WTC11 (cell line): ENCODE data around the gene IQCB1. TPM values are rescaled to one million over a fixed set of nuclear protein-coding genes. Genes with fewer than 3 reads are reported as not detected.
A peak's percentile ranks its signal among the peaks of the same experiment; 100 is the strongest.
"Not testable (repeated sequence)": the region's sequence is repeated elsewhere in the genome, so short reads cannot be mapped to it uniquely, and the experiment has no call there.

ENCODE experiments used
- ATAC-seq: fragments of 200-7000 bp; cut with Tn5 transposase; 2 replicates; pipeline ENCODE4 v1.10.0; 2021; ENCODE audit warnings: mild to moderate bottlenecking, moderate library complexity
- CTCF ChIA-PET: fragments of 300-600 bp; sonication (Branson Sonifier 250); formaldehyde crosslinking; loops from one replicate; lab custom pipeline; 2021; ENCODE audit warnings: antibody characterized with exemption; lab: Charles Lee
- POLR2A ChIA-PET: fragments of 350-600 bp; sonication (Branson Sonifier 250); formaldehyde crosslinking; loops from one replicate; lab custom pipeline; 2021; ENCODE audit warnings: antibody characterized with exemption; lab: Charles Lee
- DNase-seq: peaks from one replicate; pipeline ENCODE4 v3.0.0; 2021; ENCODE audit warnings: low spot score
- H3K27ac Mint-ChIP-seq: 2 replicates; pipeline ENCODE4 v1.8.0; 2021; ENCODE audit warnings: mixed read lengths
- H3K27me3 Mint-ChIP-seq: 2 replicates; pipeline ENCODE4 v1.8.0; 2021; ENCODE audit warnings: low read depth, mild to moderate bottlenecking, moderate library complexity, mixed read lengths
- H3K36me3 Mint-ChIP-seq: 2 replicates; pipeline ENCODE4 v1.8.0; 2021; ENCODE audit warnings: mixed read lengths
- H3K4me1 Mint-ChIP-seq: 2 replicates; pipeline ENCODE4 v1.8.0; 2022; ENCODE audit warnings: mixed read lengths
- H3K4me3 Mint-ChIP-seq: 2 replicates; pipeline ENCODE4 v1.8.0; 2021; ENCODE audit warnings: mild to moderate bottlenecking, moderate library complexity, mixed read lengths
- H3K9me3 Mint-ChIP-seq: 2 replicates; pipeline ENCODE4 v1.8.0; 2021; ENCODE audit warnings: mixed read lengths
- CTCF ChIP-seq: fragments of 200-600 bp; IDR thresholded peaks from 2 replicates; pipeline ENCODE4 v1.8.0; 2022; ENCODE audit warnings: antibody characterized with exemption
- E2F4 ChIP-seq: sonication (generic); formaldehyde crosslinking; IDR thresholded peaks from 2 replicates; pipeline ENCODE4 v1.8.1; 2022; ENCODE audit warnings: low read depth, mild to moderate bottlenecking, moderate library complexity, missing genetic modification reagents, borderline replicate concordance
- HMGXB4 ChIP-seq: sonication (generic); formaldehyde crosslinking; IDR thresholded peaks from 2 replicates; pipeline ENCODE4 v1.8.1; 2023; ENCODE audit warnings: mild to moderate bottlenecking, moderate library complexity, missing genetic modification reagents
- NFYB ChIP-seq: sonication (generic); formaldehyde crosslinking; conservative IDR thresholded peaks from 2 replicates; pipeline ENCODE4 v1.8.0; 2022; ENCODE audit warnings: low read depth, missing genetic modification reagents
- PRDM15 ChIP-seq: sonication (generic); formaldehyde crosslinking; IDR thresholded peaks from 2 replicates; pipeline ENCODE4 v1.8.0; 2022; ENCODE audit warnings: missing genetic modification reagents
- PRRX2 ChIP-seq: fragments of 250-450 bp; sonication (Bioruptor Pico); IDR thresholded peaks from 2 replicates; pipeline ENCODE4 v1.8.0; 2021; ENCODE audit warnings: mild to moderate bottlenecking
- ZBTB43 ChIP-seq: sonication (generic); formaldehyde crosslinking; IDR thresholded peaks from 2 replicates; pipeline ENCODE4 v1.8.1; 2023; ENCODE audit warnings: mild to moderate bottlenecking, missing genetic modification reagents
- ZNF219 ChIP-seq: sonication (generic); formaldehyde crosslinking; IDR thresholded peaks from 2 replicates; pipeline ENCODE4 v1.8.0; 2023; ENCODE audit warnings: missing genetic modification reagents, mild to moderate bottlenecking, borderline replicate concordance
- total RNA-seq: library from RNA; stranded (reverse); gene quantifications from 3 replicates; pipeline ENCODE4 v1.2.3, GENCODE V29; 2021

The IQCB1 gene
- total RNA-seq, 1 experiment from 2014 or later: 30.2 TPM

GRCh38 chr3:121863801-121864200 is 28.9 kb upstream of the IQCB1 start (continued):
- TF ChIP-seq ZBTB43 (CRISPR knock-in tag): no peak

GRCh38 chr3:121863247-121863646 is 28.4 kb upstream of the IQCB1 start:
- DNase-seq, ATAC-seq, H3K4me3 Mint-ChIP-seq, POLR2A ChIA-PET, H3K27me3 Mint-ChIP-seq, CTCF ChIA-PET, H3K4me1 Mint-ChIP-seq, H3K27ac Mint-ChIP-seq: not testable (repeated sequence)
- Mint-ChIP-seq H3K36me3 (peaks cover 34% of the 10 kb centered on the region), H3K9me3 (peaks cover 27% of the 10 kb centered on the region)

GRCh38 chr3:121857778-121858177 is 22.9 kb upstream of the IQCB1 start:
- H3K27ac Mint-ChIP-seq, H3K4me3 Mint-ChIP-seq, CTCF ChIA-PET, H3K27me3 Mint-ChIP-seq, H3K4me1 Mint-ChIP-seq, DNase-seq, ATAC-seq: not testable (repeated sequence)
- H3K36me3 Mint-ChIP-seq: peaks cover 23% of the 10 kb centered on the region
- H3K9me3 Mint-ChIP-seq: peaks cover 12% of the 10 kb centered on the region
- POLR2A ChIA-PET: interaction anchor here (0.6 kb wide), 1 partner anchor 52 kb away, joined by 4 read pairs; no protein-coding TSS in a partner anchor

GRCh38 chr3:121855555-121855954 is 20.7 kb upstream of the IQCB1 start:
- peaks cover 4% of the 10 kb centered on the region; the same call in 1 of the 2 replicates for H3K4me1 Mint-ChIP-seq
- CTCF ChIA-PET: no interaction called here

GRCh38 chr3:121852256-121852655 is 17.4 kb upstream of the IQCB1 start:
- CTCF ChIA-PET: no interaction called here
- no peaks in the 10 kb centered on the region for H3K9me3 Mint-ChIP-seq
- no peak for DNase-seq
- H3K4me1 Mint-ChIP-seq: peaks cover 7% of the 10 kb centered on the region
- H3K27ac Mint-ChIP-seq: no peak overlapping the region
- POLR2A ChIA-PET: no interaction called here
- peaks cover 3% of the 10 kb centered on the region; the same call in 1 of the 2 replicates for H3K36me3 Mint-ChIP-seq
- no peak overlapping the region for H3K4me3 Mint-ChIP-seq
- H3K27me3 Mint-ChIP-seq: no peaks in the 10 kb centered on the region
- ATAC-seq: no peak
- no peak for TF ChIP-seq PRRX2 (CRISPR knock-in tag)
- no peak for TF ChIP-seq HMGXB4 (CRISPR knock-in tag)
- no peak for TF ChIP-seq ZNF219 (CRISPR knock-in tag)
- TF ChIP-seq E2F4: no peak
- TF ChIP-seq NFYB: no peak
- TF ChIP-seq PRDM15: no peak

More at GRCh38 chr3:121855555-121855954, 20.7 kb upstream of the IQCB1 start:
- peaks cover 3% of the 10 kb centered on the region; the same call in 1 of the 2 replicates for H3K9me3 Mint-ChIP-seq
- H3K27ac Mint-ChIP-seq: no peak overlapping the region
- DNase-seq: no peak
- ATAC-seq: peak; percentile 92
- peaks cover 13% of the 10 kb centered on the region for H3K36me3 Mint-ChIP-seq
- TF ChIP-seq HMGXB4 (CRISPR knock-in tag) (no peak), CTCF (peak; percentile 17; the same call in 1 of the 2 replicates)
- H3K27me3 Mint-ChIP-seq: no peaks in the 10 kb centered on the region
- POLR2A ChIA-PET: no interaction called here
- H3K4me3 Mint-ChIP-seq: no peak overlapping the region
